HPDE6-E6E7 (cell line): ENCODE measurements around the gene NEDD9.
A peak's percentile ranks its signal among the peaks of the same experiment; 100 is the strongest.

Experiments used
- DNase-seq: peaks from one replicate; pipeline ENCODE4 v3.0.0; 2011; ENCODE audit warnings: missing footprints; ENCODE audit errors: extremely low spot score

Gene NEDD9

GRCh38 chr6:11201772-11202512 is 30.5 kb downstream of the NEDD9 start:
- no peak for DNase-seq

GRCh38 chr6:11201015-11201414 is 31.5 kb downstream of the NEDD9 start:
- no peak for DNase-seq

GRCh38 chr6:11200356-11200755 is 32.1 kb downstream of the NEDD9 start:
- DNase-seq = no peak

- DNase-seq = no peak
Observed at GRCh38 chr6:11198663-11199603, 33.5 kb downstream of the NEDD9 start.

- no peak for DNase-seq
Observed at GRCh38 chr6:11197850-11198249, 34.6 kb downstream of the NEDD9 start.

- no peak for DNase-seq
Observed at GRCh38 chr6:11197175-11197536, 35.3 kb downstream of the NEDD9 start.

- no peak for DNase-seq
Observed at GRCh38 chr6:11196511-11197174, 35.8 kb downstream of the NEDD9 start.

GRCh38 chr6:11194356-11195218 is 37.9 kb downstream of the NEDD9 start:
- no peak for DNase-seq

- DNase-seq = no peak
Observed at GRCh38 chr6:11193434-11193833, 39.0 kb downstream of the NEDD9 start.

GRCh38 chr6:11192167-11192566 is 40.3 kb downstream of the NEDD9 start:
- DNase-seq = no peak

- DNase-seq = no peak
Observed at GRCh38 chr6:11190625-11191245, 41.7 kb downstream of the NEDD9 start.

- DNase-seq = no peak
Observed at GRCh38 chr6:11189865-11190624, 42.4 kb downstream of the NEDD9 start.

GRCh38 chr6:11188161-11188915 is 44.1 kb downstream of the NEDD9 start:
- peak; percentile 51 for DNase-seq

GRCh38 chr6:11187301-11187700 is 45.2 kb downstream of the NEDD9 start:
- DNase-seq = no peak

- DNase-seq = no peak
Observed at GRCh38 chr6:11185204-11185842, 47.1 kb downstream of the NEDD9 start.

- no peak for DNase-seq
Observed at GRCh38 chr6:11183761-11184362, 48.6 kb downstream of the NEDD9 start.

- no peak for DNase-seq
Observed at GRCh38 chr6:11181478-11182136, 50.9 kb downstream of the NEDD9 start.
